HFF-Myc (cell line): ENCODE measurements around the gene SPO11.

Source experiments
- DNase-seq: peaks from one replicate; pipeline ENCODE4 v3.0.0-alpha.2; 2011; ENCODE audit warnings: low read depth; ENCODE audit errors: extremely low read depth
- H3K4me3 ChIP-seq: replicated peaks from 2 replicates; pipeline ENCODE4 v1.5.1; 2011; ENCODE audit warnings: low read depth, mild to moderate bottlenecking, control low read depth, low read length
- CTCF ChIP-seq: IDR thresholded peaks from 2 replicates; pipeline ENCODE4 v1.5.1; 2012; ENCODE audit warnings: mild to moderate bottlenecking, low read depth, low read length, control low read depth; ENCODE audit errors: missing control alignments

Gene SPO11

GRCh38 chr20:57386762-57387161 is 57.2 kb downstream of the SPO11 start:
- no peak for DNase-seq
- H3K4me3 ChIP-seq = no peak overlapping the region
- TF ChIP-seq CTCF = no peak

DNA sequence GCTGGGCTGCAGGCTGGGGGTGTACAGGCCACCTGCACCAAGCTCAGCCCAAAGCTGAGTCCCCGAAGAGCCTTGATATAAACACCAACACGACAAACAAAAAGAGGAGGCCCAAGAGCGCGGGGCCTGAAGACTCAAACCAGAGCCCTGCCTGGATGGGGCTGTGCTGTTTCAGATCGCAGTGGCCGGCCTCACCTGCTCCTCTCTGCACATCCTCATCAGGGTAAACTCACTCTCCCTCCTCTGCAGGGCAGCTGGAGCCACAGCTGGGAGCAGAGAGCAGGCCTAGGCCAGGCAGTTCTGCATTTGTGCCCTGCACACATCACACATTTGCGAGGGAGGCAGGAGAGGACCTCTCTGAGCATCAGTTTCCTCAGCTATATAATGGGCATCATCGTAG is 57.9 kb downstream of the SPO11 start:
- H3K4me3 ChIP-seq = no peak overlapping the region
- no peak for DNase-seq
- TF ChIP-seq CTCF = no peak

DNA sequence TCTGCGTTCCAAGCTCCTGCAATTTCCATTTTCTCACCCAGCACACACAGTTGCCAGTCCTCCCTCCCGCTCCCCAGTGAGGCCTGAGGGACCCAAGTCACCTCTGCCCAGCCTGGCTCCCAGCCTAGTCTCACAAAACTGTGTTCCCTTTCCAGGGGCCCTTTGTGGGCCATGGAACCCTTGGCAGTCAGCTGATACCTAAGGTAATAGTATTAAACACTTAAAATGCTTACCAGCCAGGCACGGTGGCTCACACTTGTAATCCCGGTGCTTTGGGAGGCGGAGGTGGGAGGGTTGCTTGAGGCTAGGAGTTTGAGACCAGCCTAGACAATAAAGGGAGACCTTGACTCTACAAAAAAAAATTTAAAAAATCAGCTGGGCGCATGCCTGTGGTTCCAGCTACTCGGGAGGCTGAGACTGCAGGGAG is 58.4 kb downstream of the SPO11 start:
- no peak overlapping the region for H3K4me3 ChIP-seq
- no peak for TF ChIP-seq CTCF
- no peak for DNase-seq

DNA sequence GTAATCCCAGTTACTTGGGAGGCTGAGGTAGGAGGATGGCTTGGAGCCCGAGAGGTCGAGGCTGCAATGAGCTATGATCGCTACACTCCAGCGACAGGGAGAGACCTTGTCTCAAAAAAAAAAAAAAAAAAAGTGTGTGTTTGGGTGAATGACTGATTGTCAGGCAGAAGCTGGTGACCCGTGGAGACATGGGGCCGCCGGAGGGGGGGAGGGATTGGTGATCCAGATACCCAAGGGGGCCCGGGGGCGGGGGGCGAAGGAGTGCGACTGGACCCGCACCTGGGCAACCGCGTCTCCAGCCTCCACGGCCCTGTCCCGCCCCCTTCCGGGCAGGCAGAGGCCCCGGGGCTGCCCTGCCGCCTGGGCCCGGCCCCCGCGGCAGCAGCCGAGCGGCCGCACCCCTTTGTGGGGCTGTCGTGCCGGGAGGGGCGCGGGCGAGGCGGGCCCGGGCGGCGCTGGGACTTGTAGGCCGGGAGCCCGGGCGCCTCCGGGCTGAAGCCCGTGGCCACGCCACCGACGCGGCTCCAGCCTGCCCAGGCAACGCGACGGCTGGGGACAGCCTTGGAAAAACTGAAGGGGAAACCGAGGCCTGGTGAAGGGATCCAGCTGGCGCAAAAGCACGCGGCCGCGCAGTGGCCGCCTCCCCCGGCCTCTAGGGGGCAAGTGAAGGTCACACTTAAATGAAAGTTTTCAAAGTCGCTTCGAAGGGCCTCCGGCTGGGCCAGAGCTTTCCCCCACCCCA is 59.5 kb downstream of the SPO11 start:
- TF ChIP-seq CTCF = peak; percentile 10
- no peak overlapping the region for H3K4me3 ChIP-seq

DNA sequence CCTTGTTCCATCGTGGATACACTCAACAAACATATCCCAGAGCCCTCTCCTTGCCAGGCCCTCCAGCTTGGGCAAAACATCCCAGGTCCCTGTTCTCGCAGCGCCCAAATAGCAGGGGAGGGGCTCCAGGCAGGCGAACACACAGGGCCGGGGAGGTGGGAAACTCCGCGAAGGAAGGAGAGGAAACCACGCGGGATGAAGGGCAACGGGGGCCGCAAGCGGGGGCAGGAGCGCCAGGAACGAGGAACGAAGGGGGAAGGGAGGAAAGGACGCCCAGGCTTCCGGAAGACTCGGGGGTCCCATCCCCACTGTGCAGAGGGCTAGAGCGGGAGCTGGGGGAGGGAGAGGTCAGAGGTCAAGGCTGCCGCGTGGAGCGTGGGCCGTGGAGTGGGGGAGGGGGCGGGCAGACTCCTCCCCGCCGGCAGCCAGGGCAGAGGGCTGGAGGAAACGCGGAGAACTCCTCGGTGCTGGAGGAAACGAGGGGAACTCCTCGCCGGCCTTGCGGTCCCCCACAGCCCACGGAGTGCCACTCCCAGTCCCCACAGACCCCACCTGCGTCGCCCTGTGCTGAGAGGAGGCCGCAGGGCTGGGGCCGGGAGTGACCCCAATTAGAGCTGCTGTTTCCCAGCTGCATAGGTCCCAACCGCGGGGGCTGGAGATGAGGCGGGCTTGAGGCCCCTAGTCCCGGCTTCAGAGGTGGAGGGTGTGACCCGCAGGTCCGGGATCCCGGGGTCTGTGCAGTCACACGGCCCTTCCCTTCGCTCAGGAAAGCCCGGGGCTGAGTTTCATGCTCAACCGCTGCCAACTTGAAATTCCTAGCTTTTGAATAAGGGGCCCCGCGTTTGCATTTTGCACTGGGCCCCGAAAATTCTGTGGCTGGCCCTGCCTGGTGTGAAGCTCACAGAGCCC is 60.3 kb downstream of the SPO11 start:
- no peak overlapping the region for H3K4me3 ChIP-seq
- no peak for TF ChIP-seq CTCF
- DNase-seq = no peak

More for the DNA sequence above, 59.5 kb downstream of the SPO11 start:
- DNase-seq = no peak

DNA sequence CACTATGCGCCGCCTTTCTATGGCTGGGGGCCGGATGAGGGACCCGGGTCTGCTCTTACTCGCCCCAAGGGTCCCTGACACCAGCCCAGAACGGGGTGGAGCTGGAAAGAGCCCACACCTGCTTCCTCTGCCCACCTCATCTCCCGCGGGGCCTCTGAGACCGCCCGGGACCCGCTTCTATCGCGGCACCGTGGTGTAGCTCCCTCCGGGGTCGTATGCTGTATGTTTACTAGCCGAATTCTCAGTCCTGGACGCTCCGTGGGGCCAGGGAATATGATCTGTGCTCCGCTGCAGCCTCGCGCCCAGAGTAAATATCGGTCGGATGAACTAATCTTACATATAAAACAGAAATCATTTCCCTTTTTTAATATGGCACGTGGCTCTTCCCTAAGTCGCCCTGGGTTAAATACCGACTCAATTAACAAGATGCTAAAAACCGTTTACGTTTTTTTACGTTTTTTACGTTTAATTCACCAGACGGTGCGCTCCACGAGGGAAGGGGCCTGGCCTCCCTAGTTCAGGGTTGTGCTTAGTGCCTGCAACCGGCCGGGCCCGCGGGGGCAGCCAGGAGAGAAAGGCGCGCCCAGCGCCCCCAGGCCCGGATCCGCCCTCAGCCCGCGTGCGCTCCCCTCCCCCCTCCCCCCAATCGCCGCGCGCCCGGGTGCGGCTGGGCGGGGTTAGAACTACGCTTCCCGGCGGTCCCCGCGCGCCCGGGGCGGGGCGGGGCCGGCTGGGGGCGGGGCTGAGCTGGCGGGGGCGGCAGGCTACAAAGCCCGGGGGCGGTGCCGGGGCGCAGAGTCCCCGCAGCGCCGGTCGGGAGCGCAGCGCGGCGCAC is 61.2 kb downstream of the SPO11 start, which contains the start of gene RBM38:
Gene RBM38 (plus strand): TSS at position 793 of the 835 bp plus-strand sequence. CDS start 186 bp downstream, outside the sequence.
- TF ChIP-seq CTCF = no peak
- H3K4me3 ChIP-seq = peak within 1 kb of the TSS; percentile 71
- DNase-seq = no peak
